Endothelial cell (in vitro differentiated cells): ENCODE data around the gene AGPAT1. TPM values are rescaled to one million over a fixed set of nuclear protein-coding genes. Genes with fewer than 3 reads are reported as not detected.

Experiments used
- DNase-seq: peaks from one replicate; pipeline ENCODE4 v3.0.0; 2021; ENCODE audit warnings: low spot score
- H3K27ac Mint-ChIP-seq: one replicate; pipeline ENCODE4 v1.8.0; 2021; ENCODE audit warnings: mixed read lengths, inconsistent platforms; ENCODE audit not compliant: unreplicated experiment
- H3K27me3 Mint-ChIP-seq: one replicate; pipeline ENCODE4 v1.8.0; 2021; ENCODE audit warnings: mild to moderate bottlenecking, moderate library complexity, mixed read lengths, inconsistent platforms; ENCODE audit not compliant: unreplicated experiment
- H3K36me3 Mint-ChIP-seq: one replicate; pipeline ENCODE4 v1.8.0; 2021; ENCODE audit warnings: mild to moderate bottlenecking, low read depth, mixed read lengths, inconsistent platforms; ENCODE audit not compliant: unreplicated experiment
- H3K4me1 Mint-ChIP-seq: one replicate; pipeline ENCODE4 v1.8.0; 2021; ENCODE audit warnings: mild to moderate bottlenecking, mixed read lengths, inconsistent platforms; ENCODE audit not compliant: unreplicated experiment
- H3K4me3 Mint-ChIP-seq: one replicate; pipeline ENCODE4 v1.8.0; 2021; ENCODE audit warnings: mild to moderate bottlenecking, mixed read lengths, inconsistent platforms; ENCODE audit not compliant: unreplicated experiment
- H3K9me3 Mint-ChIP-seq: one replicate; pipeline ENCODE4 v1.8.0; 2021; ENCODE audit warnings: mixed read lengths, inconsistent platforms; ENCODE audit not compliant: unreplicated experiment
- CTCF ChIP-seq: fragments of 200-600 bp; sonication (generic); IDR thresholded peaks from one replicate; pipeline ENCODE4 v1.5.0; 2021; ENCODE audit warnings: antibody characterized with exemption; ENCODE audit not compliant: unreplicated experiment
- total RNA-seq: library from RNA; stranded (reverse); fragmentation: NEBNext Ultra II Directional; extraction: Animal tissue kit (Norgen Biotek cat#: 25700); gene quantifications from one replicate; pipeline ENCODE4 v1.2.1, GENCODE V29; 2021; ENCODE audit not compliant: unreplicated experiment

Gene AGPAT1
- total RNA-seq, 1 donor from 2014 or later, result 93.3 TPM

GRCh38 chr6:32220021-32220420, 44.1 kb upstream of the AGPAT1 start:
- Mint-ChIP-seq H3K27me3 (peaks cover 6% of the 10 kb centered on the region), H3K4me1 (peaks cover 49% of the 10 kb centered on the region), H3K27ac (no peak overlapping the region), H3K9me3 (no peaks in the 10 kb centered on the region), H3K4me3 (peak overlapping the region; percentile 37), H3K36me3 (peaks cover 43% of the 10 kb centered on the region)
- no peak for DNase-seq
- no peak for TF ChIP-seq CTCF

- Mint-ChIP-seq H3K36me3 (peaks cover 51% of the 10 kb centered on the region), H3K27ac (no peak overlapping the region), H3K4me1 (peaks cover 38% of the 10 kb centered on the region), H3K27me3 (peaks cover 8% of the 10 kb centered on the region), H3K9me3 (no peaks in the 10 kb centered on the region), H3K4me3 (peak overlapping the region; percentile 75)
- TF ChIP-seq CTCF, result no peak
- no peak for DNase-seq
These were observed 42.3 kb upstream of the AGPAT1 start for GRCh38 chr6:32218167-32218566.

GRCh38 chr6:32216998-32217397, 41.1 kb upstream of the AGPAT1 start:
- H3K36me3 Mint-ChIP-seq, result peaks cover 58% of the 10 kb centered on the region
- H3K4me3 Mint-ChIP-seq, result peak overlapping the region; percentile 65
- peaks cover 27% of the 10 kb centered on the region for H3K4me1 Mint-ChIP-seq
- H3K27ac Mint-ChIP-seq, result no peak overlapping the region
- TF ChIP-seq CTCF, result no peak
- peaks cover 11% of the 10 kb centered on the region for H3K27me3 Mint-ChIP-seq
- DNase-seq, result no peak
- no peaks in the 10 kb centered on the region for H3K9me3 Mint-ChIP-seq

- H3K9me3 Mint-ChIP-seq, result no peaks in the 10 kb centered on the region
- H3K36me3 Mint-ChIP-seq, result peaks cover 58% of the 10 kb centered on the region
- TF ChIP-seq CTCF, result no peak
- no peak overlapping the region for H3K4me3 Mint-ChIP-seq
- DNase-seq, result no peak
- H3K27me3 Mint-ChIP-seq, result peaks cover 12% of the 10 kb centered on the region
- peaks cover 25% of the 10 kb centered on the region for H3K4me1 Mint-ChIP-seq
- H3K27ac Mint-ChIP-seq, result no peak overlapping the region
These were observed 40.4 kb upstream of the AGPAT1 start for GRCh38 chr6:32216285-32216684.

GRCh38 chr6:32215617-32216016, 39.7 kb upstream of the AGPAT1 start:
- DNase-seq, result no peak
- Mint-ChIP-seq H3K4me3 (peak overlapping the region; percentile 22), H3K9me3 (no peaks in the 10 kb centered on the region), H3K4me1 (peaks cover 25% of the 10 kb centered on the region), H3K27me3 (peaks cover 12% of the 10 kb centered on the region), H3K27ac (no peak overlapping the region), H3K36me3 (peaks cover 56% of the 10 kb centered on the region)
- TF ChIP-seq CTCF, result no peak
